Left ventricle myocardium inferior (tissue), 1 donor: ENCODE results near the gene GATAD2A. TPM values are rescaled to one million over a fixed set of nuclear protein-coding genes. Genes with fewer than 3 reads are reported as not detected.

Experiments used
- DNase-seq: peaks from one replicate; pipeline ENCODE4 v3.0.0-alpha.2; 2020
- H3K27ac ChIP-seq: fragments of 200-600 bp; replicated peaks from 2 replicates; pipeline ENCODE4 v1.8.0; 2021
- H3K27me3 ChIP-seq: fragments of 200-600 bp; 2 replicates; pipeline ENCODE4 v1.8.0; 2021; ENCODE audit warnings: low read depth
- H3K36me3 ChIP-seq: fragments of 200-600 bp; 2 replicates; pipeline ENCODE4 v1.8.0; 2021
- H3K4me1 ChIP-seq: fragments of 200-600 bp; 2 replicates; pipeline ENCODE4 v1.8.0; 2021
- H3K4me3 ChIP-seq: fragments of 200-600 bp; 2 replicates; pipeline ENCODE4 v1.8.0; 2021; ENCODE audit warnings: mild to moderate bottlenecking, moderate library complexity
- H3K9me3 ChIP-seq: fragments of 200-600 bp; replicated peaks from 2 replicates; pipeline ENCODE4 v1.8.0; 2021
- intact Hi-C: fragments of 100-400 bp; cut with micrococcal nuclease; formaldehyde crosslinking; loops from one replicate; pipeline ENCODE4 v1.11.0; 2022
- total RNA-seq: library from RNA; stranded (reverse); fragmentation: NEBNext Ultra II Directional; extraction: Animal tissue kit (Norgen Biotek cat#: 25700); gene quantifications from one replicate; pipeline ENCODE4 v1.2.1, GENCODE V29; 2021
- TF ChIP-seq, protein P1 (sequence below): fragments of 200-600 bp; IDR thresholded peaks from 2 replicates; pipeline ENCODE4 v1.8.0; 2021; ENCODE audit warnings: antibody characterized with exemption, mild to moderate bottlenecking, borderline replicate concordance
- donor health status: DM: no; HTN: yes; CAD: no; lungs with severe emphysema.

Gene GATAD2A
- total RNA-seq, 1 donor from 2014 or later = 24.1 TPM

DNA sequence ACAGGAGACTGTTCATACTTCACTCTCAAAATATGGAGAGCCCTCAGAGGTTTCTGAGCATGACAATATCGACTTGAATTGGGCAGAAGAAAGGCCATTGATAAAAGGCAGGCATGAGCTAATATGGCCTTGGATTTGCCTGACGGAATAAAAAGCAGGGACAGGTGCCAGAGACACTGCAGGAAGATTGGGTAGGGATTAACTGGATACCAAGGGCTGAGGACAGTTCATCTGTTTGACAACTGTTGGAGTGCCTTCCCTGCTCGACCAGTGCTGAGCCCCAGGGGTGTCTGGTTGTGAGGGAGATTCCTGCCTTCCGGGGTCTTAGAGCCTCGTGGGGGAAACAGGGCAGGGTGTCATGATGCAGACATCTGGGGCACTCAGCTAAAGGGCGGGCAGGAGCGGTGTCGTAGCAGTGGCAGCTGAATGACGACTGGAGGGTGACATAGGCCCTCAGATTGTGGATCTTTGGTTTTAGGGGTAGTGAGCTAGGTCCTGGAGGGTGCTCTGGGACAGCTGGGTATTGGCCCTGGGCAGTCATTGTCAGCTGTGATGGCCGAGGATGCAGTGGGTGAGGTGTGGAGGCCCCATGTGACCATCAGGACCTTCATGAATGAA lies 12.3 kb downstream of the GATAD2A start:
- no peaks in the 10 kb centered on the region for H3K9me3 ChIP-seq
- H3K4me1 ChIP-seq = peaks cover 63% of the 10 kb centered on the region
- no peaks in the 10 kb centered on the region for H3K27me3 ChIP-seq
- no peak for DNase-seq
- no peaks in the 10 kb centered on the region for H3K36me3 ChIP-seq
- H3K27ac ChIP-seq = no peak overlapping the region
- H3K4me3 ChIP-seq = no peak overlapping the region
- TF ChIP-seq, protein P1, sequence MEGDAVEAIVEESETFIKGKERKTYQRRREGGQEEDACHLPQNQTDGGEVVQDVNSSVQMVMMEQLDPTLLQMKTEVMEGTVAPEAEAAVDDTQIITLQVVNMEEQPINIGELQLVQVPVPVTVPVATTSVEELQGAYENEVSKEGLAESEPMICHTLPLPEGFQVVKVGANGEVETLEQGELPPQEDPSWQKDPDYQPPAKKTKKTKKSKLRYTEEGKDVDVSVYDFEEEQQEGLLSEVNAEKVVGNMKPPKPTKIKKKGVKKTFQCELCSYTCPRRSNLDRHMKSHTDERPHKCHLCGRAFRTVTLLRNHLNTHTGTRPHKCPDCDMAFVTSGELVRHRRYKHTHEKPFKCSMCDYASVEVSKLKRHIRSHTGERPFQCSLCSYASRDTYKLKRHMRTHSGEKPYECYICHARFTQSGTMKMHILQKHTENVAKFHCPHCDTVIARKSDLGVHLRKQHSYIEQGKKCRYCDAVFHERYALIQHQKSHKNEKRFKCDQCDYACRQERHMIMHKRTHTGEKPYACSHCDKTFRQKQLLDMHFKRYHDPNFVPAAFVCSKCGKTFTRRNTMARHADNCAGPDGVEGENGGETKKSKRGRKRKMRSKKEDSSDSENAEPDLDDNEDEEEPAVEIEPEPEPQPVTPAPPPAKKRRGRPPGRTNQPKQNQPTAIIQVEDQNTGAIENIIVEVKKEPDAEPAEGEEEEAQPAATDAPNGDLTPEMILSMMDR = no peak
- intact Hi-C loops = no loop called here

DNA sequence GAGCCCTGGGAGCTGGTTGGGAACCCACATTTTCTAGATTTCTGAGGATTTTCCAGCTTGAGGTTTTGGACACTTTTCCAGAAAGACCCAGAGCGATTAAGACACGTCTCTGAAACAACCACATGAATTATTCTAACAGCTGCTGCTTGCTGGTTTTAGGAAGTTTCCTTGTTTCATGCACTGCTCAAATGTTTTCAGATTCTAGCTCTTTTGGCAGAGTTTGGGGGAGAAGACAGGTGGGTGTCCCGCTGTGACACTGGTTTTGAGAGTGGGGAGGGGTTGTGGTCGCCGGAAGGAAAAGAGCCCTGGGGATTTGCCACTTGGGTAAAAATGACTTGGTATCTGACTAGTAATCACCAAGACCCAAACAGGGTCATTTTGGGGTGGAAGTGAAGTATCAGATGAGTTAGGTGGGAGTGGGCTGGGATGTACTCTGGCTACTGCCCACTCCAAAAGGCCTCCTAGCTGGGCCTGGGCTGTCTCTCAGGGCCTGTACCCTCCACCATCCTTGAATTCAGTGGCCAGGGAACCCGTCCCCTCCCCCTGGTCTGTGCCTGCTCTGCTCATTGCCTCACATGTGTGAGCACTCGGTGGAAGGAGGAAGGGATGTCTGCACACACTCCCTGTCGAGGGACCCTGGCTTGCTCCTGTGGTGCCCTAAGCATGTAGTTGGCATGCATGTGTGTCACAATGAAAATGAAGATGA lies 13.2 kb downstream of the GATAD2A start:
- TF ChIP-seq, protein P1 = no peak
- H3K27me3 ChIP-seq = no peaks in the 10 kb centered on the region
- no peaks in the 10 kb centered on the region for H3K9me3 ChIP-seq
- H3K27ac ChIP-seq = no peak overlapping the region
- peaks cover 63% of the 10 kb centered on the region for H3K4me1 ChIP-seq
- H3K36me3 ChIP-seq = no peaks in the 10 kb centered on the region
- no peak for DNase-seq
- no peak overlapping the region for H3K4me3 ChIP-seq
- intact Hi-C loops = no loop called here

DNA sequence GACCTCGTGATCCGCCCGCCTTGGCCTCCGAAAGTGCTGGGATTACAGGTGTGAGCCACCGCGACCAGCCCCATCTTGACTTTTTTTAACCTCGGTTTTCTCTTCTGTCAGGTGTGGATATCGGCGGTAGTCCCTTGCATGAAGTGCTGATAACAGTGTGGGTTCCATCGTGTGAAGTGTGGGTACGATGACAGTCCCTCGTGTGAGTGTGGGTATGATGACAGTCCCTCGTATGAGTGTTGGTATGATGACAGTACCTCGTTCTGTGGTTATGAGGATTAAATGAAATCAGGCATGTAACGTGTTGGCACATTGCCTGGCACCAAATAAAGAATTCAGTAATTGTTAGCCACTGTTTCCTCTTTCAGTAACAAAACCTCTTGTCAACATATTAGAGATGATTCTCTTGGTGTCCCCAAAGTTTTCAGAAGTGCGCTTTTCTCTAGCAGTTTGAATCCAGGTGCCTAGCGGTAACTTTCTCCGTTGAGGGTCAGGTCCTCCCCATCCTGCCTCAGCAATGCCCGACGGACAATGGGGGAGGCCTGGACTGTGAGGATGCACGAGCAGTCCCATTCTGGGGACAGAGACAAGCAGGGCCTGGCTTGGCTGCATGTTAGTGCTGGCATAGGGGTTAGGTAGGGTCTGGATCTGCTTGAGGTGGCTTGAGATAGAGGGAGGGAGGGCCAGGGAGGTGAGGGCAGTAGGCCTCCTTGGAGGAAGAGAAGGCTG lies 15.3 kb downstream of the GATAD2A start:
- H3K36me3 ChIP-seq = no peaks in the 10 kb centered on the region
- no peaks in the 10 kb centered on the region for H3K9me3 ChIP-seq
- H3K4me3 ChIP-seq = no peak overlapping the region
- no peaks in the 10 kb centered on the region for H3K27me3 ChIP-seq
- H3K4me1 ChIP-seq = peaks cover 72% of the 10 kb centered on the region
- intact Hi-C loops = no loop called here
- TF ChIP-seq, protein P1 = no peak
- no peak overlapping the region for H3K27ac ChIP-seq
- DNase-seq = no peak

DNA sequence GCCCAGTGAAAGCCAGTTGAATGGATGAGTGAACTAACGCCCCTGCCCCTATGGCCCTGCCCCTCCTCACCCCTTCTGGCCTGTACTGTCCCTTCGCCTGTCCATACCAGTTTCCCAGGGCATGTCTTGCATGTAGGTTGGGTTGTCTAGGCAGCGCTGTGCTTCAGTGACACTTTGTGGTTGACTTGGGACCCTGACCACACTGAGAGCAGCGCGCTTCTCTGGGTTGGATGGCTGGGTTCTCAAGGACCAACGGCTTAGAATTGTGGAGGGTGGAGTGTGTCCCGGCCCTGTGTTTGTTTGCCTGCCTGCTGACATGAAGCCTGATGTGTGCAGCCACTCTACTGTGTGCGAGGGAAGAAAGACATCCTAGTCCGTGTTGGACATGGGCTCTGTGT lies 15.8 kb downstream of the GATAD2A start:
- H3K4me3 ChIP-seq = no peak overlapping the region
- intact Hi-C loops = no loop called here
- no peaks in the 10 kb centered on the region for H3K36me3 ChIP-seq
- no peaks in the 10 kb centered on the region for H3K9me3 ChIP-seq
- no peak overlapping the region for H3K27ac ChIP-seq
- H3K4me1 ChIP-seq = peaks cover 72% of the 10 kb centered on the region
- no peak for DNase-seq
- TF ChIP-seq, protein P1 = no peak
- H3K27me3 ChIP-seq = no peaks in the 10 kb centered on the region

DNA sequence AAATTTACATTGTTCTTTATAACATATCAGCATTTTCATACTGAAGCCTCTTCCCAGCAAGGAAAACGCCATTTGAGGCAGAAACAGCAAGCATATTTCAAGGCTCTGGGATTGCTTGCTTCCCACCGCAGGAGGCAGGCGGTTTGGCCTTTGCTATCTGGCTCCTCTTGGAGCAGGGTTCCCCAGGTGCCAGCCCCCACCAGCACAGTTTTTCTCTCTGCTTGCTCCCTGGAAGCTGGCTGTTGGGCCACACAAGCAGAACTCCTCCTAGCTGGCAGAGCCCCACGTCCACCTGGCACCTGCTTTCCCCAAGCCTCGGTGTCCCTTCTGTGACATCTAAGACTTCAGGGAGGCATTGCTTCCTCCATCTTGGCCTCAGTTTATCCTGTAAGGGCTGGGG lies 16.7 kb downstream of the GATAD2A start:
- DNase-seq = no peak
- Histone ChIP-seq H3K4me3 (no peak overlapping the region), H3K27ac (no peak overlapping the region), H3K36me3 (no peaks in the 10 kb centered on the region), H3K27me3 (no peaks in the 10 kb centered on the region), H3K4me1 (peaks cover 72% of the 10 kb centered on the region), H3K9me3 (no peaks in the 10 kb centered on the region)
- intact Hi-C loops = no loop called here
- TF ChIP-seq, protein P1 = no peak
